GM12891 (cell line): ENCODE data around the gene BRSK2.
"Not testable (repeated sequence)": the region's sequence is repeated elsewhere in the genome, so short reads cannot be mapped to it uniquely, and the experiment has no call there.

Experiments used
- DNase-seq: peaks from one replicate; pipeline ENCODE4 v3.0.0; 2011; ENCODE audit warnings: low spot score; ENCODE audit not compliant: insufficient read length
- FAIRE-seq: peaks from 2 replicates; lab custom pipeline; 2011; peaks lifted over from hg19 to GRCh38; lab: Jason Lieb, UNC
- PAX5 ChIP-seq: IDR thresholded peaks from 2 replicates; pipeline ENCODE4 v1.6.1; 2011; ENCODE audit warnings: low read length, moderate library complexity, mild to moderate bottlenecking; ENCODE audit not compliant: insufficient read depth, severe bottlenecking
- POLR2A ChIP-seq: IDR thresholded peaks from 2 replicates; pipeline ENCODE4 v1.6.1; 2011; ENCODE audit warnings: low read depth, low read length, control low read depth
- POLR2AphosphoS5 ChIP-seq: IDR thresholded peaks from 2 replicates; pipeline ENCODE4 v1.6.1; 2011; ENCODE audit warnings: low read depth, low read length, control low read depth
- POU2F2 ChIP-seq: IDR thresholded peaks from 2 replicates; pipeline ENCODE4 v1.6.1; 2011; ENCODE audit warnings: low read depth, mild to moderate bottlenecking, control low read depth, low read length, moderate library complexity
- SPI1 ChIP-seq: IDR thresholded peaks from 2 replicates; pipeline ENCODE4 v1.6.1; 2011; ENCODE audit warnings: low read depth, low read length, control low read depth
- TAF1 ChIP-seq: IDR thresholded peaks from 2 replicates; pipeline ENCODE4 v1.6.1; 2011; ENCODE audit warnings: low read depth, low read length, control low read depth

Gene BRSK2

DNA sequence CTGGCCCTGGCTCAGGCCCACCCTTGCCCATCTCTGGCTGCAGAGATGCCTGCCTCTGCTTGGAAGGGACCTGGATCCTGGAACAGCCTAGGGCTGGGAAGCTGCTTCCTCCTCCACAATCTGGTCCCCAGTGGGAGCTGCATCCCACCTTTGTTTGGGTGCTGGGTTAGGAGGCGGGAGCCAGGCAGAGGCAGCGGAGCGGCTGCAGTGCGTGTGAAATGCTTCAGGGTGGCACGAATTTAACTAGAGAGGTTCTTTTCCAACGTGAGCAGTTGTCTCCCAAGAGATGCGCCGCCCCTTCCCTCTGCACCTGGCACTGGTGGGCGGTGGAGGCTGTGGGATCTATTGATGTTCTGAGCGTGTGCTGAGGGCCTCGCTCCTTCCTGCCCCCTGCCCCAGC, 31.6 kb downstream of the BRSK2 start:
- TF ChIP-seq POLR2AphosphoS5 (no peak), POU2F2 (no peak), POLR2A (no peak), SPI1 (no peak), PAX5 (no peak), TAF1 (no peak)
- FAIRE-seq, result no peak
- no peak for DNase-seq

DNA sequence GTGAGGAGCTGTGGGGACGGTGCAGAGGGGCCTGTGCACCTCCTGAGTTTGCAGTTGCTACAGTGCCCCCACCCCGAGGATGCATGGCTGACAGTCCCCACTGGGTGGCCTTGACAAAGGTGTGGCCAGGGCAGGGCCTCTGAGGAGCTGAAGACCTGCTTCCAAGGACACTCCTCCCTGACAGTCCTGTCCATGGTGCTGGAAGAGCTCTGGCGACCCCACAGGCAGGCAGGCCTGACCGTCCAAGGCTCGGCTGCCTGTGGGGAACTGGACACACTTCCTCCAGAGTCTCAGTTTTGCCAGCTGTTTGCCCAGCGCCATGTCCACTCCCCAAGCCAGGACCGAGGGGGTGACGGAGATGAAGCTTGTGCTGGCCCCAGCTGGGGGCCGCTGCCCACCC, 32.7 kb downstream of the BRSK2 start:
- FAIRE-seq, result no peak
- TF ChIP-seq POLR2AphosphoS5 (no peak), POLR2A (no peak), PAX5 (no peak), POU2F2 (no peak), TAF1 (no peak), SPI1 (no peak)

DNA sequence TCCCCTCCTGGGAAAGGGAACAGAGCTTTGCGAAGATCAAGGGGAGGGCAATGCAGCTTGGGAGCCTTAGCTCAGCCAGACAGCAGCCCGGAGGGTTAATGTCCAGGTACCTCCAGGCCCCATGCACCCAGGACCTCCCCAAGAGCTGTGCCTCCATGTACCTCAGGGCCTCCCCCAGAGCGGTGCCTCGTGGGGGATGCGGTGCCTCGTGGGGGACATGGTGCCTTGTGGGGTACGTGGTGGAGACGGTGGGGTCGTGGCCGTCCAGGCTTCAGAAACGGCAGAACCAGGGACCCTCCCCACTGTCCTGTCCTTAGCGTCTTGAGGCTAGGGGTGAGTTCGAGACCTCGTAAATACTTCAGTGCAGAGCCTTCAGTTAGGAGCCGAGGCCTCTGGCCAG, 33.2 kb downstream of the BRSK2 start:
- FAIRE-seq, result no peak
- no peak for DNase-seq
- TF ChIP-seq PAX5 (no peak), TAF1 (no peak), SPI1 (no peak), POLR2A (no peak), POLR2AphosphoS5 (no peak), POU2F2 (no peak)

More for the DNA sequence above, 32.7 kb downstream of the BRSK2 start:
- DNase-seq, result no peak

DNA sequence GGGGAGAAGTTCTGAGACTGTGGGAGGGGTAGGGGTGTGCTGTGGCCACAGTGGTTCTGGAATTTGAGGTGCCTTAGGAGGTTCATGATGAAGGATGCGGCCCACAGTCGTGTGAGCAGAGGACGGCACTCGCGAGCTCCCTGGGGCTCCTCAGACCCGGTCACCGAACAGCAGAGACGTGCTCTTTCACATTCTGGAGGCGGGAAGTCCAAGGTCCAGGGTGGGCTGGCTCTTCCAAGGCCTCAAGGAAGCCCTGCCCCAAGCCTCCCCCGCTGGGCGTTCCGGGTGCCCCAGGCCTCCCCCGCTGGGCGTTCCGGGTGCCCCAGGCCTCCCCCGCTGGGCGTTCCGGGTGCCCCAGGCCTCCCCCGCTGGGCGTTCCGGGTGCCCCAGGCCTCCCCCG, 33.7 kb downstream of the BRSK2 start:
- not testable (repeated sequence) for DNase-seq, FAIRE-seq

DNA sequence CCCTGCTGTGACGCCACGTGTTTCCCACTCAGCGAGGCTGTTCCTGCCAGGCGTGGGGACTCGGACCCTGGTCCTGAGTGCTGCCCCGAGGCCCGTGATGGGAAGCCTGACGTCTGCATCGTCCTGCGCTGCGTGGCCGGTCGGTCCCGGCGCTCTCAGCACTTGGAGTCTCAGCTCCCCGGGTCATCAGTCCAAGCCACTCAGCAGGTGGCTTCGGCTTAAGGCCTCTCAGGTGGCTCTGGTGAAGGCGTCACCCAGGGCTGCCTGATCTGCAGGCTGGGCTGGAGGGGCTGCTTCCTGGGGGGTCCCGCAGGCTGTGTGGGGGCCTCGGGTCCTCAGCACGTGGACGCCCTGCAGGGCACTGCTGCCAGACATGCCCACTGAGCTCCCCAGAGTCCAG, 35.3 kb downstream of the BRSK2 start:
- DNase-seq (no peak), FAIRE-seq (no peak)
- TF ChIP-seq SPI1 (no peak), POLR2AphosphoS5 (no peak), POLR2A (no peak), TAF1 (no peak)

DNA sequence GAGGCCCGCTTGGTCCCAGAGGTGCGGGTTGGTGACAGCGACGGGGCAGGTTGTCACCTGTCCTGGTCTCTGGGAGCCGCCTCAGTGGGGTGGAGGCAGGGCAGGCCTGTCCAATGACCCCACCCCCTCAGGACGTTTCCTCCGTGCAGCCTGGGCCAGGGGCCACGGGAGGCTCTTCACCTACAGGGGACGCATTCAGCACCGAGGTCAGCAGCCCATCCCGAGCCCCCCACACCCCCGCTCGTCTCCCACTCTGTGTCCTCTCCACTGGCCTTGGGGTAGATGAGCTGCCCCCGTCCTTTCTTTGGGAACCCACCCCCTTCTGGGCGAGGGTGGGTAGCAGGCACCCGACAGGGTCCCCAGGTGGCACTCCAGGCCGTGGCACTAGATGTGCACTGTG, 35.7 kb downstream of the BRSK2 start:
- FAIRE-seq, result no peak
- no peak for DNase-seq
- no peak for TF ChIP-seq SPI1
- no peak for TF ChIP-seq TAF1
- no peak for TF ChIP-seq POU2F2
- TF ChIP-seq PAX5, result no peak

DNA sequence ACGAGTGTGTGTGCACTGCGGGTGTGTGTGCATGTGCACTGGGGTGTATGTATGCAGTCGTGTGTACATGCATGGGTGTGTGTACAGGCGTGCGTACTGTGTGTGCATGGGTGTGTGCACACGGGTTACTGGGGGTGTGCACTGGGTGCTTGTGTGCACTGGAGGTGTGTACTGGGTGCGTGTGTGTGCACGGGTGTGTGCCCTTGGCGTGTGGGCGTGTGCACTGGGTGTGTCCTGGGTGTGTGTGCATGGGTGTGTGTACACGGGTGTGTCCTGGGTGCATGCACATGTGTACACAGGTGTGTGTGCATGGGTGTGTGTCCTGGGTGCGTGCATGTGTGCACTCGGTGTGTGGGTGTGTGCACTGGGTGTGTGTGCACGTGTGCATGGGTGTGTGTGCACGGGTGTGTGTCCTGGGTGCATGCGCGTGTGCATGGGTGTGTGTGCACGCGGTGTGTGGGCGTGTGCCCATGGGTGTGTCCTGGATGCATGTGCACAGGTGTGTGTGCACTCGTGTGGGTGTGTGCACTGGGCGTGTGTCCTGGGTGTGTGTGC, 39.1 kb downstream of the BRSK2 start:
- no peak for FAIRE-seq

DNA sequence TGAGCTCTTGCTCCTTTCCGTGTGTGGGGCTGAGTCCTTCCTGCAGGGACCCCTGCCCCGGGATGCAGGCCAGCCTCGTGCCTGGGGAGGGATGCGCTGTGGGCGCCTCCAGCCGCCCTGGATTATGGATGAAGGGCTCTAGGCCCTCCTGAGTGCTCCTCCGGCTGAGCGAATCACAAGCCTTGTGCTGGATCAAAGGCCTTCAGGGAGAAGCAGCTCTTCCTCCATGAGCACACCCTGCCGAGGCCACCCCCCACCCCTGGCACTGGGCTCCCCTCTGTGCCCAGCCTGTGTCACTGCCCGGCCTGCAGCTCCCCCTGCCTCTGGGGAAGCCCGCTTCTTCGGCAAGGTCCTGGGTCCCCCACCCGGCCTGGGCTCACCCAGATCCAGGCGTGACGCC, 43.8 kb downstream of the BRSK2 start:
- TF ChIP-seq POLR2AphosphoS5 (no peak), POLR2A (no peak), TAF1 (no peak), SPI1 (no peak), PAX5 (no peak), POU2F2 (no peak)
- no peak for FAIRE-seq

More for the DNA sequence above, 39.1 kb downstream of the BRSK2 start:
- TF ChIP-seq POLR2A (no peak), POU2F2 (no peak), PAX5 (no peak), POLR2AphosphoS5 (no peak), TAF1 (no peak), SPI1 (no peak)
- no peak for DNase-seq

DNA sequence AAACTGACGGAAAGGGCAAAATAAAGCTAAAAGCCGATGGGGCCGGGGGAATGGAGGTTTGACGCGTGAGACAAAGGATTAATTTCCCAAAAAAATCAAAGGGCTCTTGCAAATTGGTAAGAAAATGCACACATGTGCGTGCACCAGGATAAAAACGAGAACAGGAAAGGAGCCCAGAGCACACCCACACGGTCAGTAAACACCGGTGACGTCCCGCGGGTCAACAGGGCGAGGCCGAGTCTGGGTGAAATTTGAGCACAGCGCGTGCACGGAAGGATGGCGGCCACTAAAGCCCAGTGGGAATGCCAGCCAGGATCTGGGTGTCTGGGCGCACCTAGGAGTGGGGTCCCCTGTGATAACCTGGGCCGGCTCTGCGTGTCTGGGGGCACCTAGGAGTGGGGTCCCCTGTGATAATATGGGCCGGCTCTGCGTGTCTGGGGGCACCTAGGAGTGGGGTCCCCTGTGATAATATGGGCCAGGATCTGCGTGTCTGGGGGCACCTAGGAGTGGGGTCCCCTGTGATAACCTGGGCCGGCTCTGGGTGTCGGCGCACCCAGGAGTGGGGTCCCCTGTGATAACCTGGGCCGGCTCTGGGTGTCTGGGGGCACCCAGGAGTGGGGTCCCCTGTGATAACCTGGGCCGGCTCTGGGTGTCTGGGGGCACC, 44.4 kb downstream of the BRSK2 start:
- no peak for FAIRE-seq
- no peak for TF ChIP-seq PAX5
- no peak for TF ChIP-seq POU2F2
- no peak for TF ChIP-seq SPI1
- no peak for TF ChIP-seq POLR2A
- TF ChIP-seq POLR2AphosphoS5, result no peak
- no peak for TF ChIP-seq TAF1
- no peak for DNase-seq

More for the DNA sequence above, 43.8 kb downstream of the BRSK2 start:
- DNase-seq, result no peak

DNA sequence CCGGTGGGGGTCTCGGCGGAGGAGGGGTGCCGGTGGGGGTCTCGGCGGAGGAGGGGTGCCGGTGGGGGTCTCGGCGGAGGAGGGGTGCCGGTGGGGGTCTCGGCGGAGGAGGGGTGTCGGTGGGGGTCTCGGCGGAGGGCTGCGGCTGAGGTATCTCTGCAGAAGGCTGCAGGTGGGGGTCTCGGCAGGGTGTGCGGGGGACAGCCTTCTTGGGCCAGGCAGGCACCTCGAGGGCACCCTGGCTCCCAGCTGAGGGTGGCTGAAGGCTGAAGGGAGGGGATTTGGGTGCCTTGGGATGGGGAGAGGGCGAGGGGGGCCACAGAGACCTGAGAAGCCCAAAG, 45.7 kb downstream of the BRSK2 start:
- FAIRE-seq, DNase-seq: not testable (repeated sequence)

DNA sequence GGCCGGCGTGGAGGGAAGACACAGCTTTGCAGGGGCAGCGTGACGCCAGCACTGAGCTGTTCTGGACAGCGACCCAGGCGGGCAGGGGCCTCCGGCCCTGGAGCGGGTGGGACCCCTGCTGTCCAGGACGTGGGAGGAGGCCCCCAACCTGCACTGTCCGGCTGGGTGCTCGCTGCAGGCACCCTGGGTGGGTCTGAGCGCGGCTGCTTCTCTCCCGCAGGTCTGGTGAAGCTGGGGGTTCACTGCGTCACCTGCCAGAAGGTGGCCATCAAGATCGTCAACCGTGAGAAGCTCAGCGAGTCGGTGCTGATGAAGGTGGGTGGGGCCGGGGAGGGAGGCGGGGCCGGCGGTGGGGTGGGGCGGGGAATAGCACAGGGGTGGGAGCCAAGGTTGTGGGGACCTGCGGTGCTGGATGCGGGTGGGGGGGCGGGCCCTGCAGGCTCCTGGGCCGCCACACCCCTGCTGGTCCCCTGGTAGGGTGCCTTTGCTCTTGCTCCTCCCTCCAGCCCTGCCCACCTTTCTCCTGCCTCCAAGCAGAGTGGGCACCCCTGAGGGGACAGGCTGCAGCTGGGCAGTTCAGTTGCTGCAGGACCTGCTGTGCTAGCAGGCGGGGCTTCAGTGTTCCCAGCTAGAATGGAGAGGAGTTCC, 46.2 kb downstream of the BRSK2 start:
- TF ChIP-seq POLR2A, result no peak
- TF ChIP-seq POU2F2, result no peak
- no peak for TF ChIP-seq PAX5
- no peak for TF ChIP-seq POLR2AphosphoS5
- no peak for TF ChIP-seq SPI1
- TF ChIP-seq TAF1, result no peak
- no peak for FAIRE-seq
- peak; percentile 76 for DNase-seq
